Measurements from ENCODE around the gene CDX1.

DNA sequence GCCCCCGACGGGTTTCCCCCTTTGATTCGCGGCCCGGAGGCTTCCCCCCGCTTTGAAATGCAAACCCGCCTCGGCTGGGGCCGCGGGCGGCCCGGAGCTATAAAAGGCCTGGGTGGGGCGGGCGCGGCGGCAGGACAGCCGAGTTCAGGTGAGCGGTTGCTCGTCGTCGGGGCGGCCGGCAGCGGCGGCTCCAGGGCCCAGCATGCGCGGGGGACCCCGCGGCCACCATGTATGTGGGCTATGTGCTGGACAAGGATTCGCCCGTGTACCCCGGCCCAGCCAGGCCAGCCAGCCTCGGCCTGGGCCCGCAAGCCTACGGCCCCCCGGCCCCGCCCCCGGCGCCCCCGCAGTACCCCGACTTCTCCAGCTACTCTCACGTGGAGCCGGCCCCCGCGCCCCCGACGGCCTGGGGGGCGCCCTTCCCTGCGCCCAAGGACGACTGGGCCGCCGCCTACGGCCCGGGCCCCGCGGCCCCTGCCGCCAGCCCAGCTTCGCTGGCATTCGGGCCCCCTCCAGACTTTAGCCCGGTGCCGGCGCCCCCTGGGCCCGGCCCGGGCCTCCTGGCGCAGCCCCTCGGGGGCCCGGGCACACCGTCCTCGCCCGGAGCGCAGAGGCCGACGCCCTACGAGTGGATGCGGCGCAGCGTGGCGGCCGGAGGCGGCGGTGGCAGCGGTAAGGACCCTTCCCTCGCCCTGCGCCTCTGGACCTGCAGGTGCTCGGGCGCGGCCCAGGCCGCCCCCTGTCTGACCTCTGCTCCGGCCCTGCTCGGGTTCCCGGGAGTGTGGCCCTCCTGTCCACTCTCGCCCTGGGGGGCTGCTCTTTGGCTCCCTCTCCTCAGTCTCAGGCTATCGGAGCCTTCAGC, at the start of gene CDX1:
- TF ChIP-seq, protein P1, sequence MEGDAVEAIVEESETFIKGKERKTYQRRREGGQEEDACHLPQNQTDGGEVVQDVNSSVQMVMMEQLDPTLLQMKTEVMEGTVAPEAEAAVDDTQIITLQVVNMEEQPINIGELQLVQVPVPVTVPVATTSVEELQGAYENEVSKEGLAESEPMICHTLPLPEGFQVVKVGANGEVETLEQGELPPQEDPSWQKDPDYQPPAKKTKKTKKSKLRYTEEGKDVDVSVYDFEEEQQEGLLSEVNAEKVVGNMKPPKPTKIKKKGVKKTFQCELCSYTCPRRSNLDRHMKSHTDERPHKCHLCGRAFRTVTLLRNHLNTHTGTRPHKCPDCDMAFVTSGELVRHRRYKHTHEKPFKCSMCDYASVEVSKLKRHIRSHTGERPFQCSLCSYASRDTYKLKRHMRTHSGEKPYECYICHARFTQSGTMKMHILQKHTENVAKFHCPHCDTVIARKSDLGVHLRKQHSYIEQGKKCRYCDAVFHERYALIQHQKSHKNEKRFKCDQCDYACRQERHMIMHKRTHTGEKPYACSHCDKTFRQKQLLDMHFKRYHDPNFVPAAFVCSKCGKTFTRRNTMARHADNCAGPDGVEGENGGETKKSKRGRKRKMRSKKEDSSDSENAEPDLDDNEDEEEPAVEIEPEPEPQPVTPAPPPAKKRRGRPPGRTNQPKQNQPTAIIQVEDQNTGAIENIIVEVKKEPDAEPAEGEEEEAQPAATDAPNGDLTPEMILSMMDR (IDR thresholded peaks at IDR 0.05), result no peak
- TF ChIP-seq POLR2A (IDR thresholded peaks at IDR 0.05), result no peak
